ENCODE results near the gene TMEM114.

TMEM114 gene

DNA sequence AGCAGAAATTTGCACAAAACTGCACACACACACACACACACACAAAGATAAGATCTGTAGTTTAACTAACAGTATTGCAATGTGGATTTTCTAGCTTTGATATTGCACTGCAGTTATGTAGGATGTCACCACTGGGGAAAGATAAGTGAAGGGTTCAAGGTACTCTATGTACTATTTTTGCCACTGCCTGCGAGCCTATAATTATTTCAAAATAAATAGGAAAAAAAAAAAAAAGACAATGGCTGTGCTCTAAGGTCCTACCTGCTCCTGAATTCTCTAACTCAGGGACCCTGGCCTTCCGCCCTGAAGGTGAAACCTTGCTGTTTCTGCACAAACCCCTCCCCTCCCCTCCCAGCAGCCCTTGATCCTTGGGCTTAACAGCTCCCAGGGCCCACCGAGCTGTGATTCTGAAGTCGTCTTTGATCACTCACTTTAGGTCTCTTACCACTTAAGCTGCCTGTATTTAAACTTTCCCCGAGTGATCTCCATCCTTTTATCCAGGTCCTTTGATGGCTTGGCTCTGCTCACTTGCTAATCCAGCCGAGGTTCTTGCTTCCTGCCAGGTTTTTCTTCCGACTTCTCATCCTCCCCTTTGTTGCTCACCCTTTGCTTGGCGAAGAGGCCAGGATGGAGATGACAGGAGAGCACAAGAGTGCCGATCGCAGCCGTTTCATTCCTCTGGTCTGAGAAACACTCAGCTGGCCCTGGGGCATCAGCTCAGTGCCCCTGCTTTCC lies 37.7 kb downstream of the TMEM114 start:
- no peak overlapping the region for H3K27ac ChIP-seq
- no peak for DNase-seq (ENCODE audit: low read depth, low spot score)

- DNase-seq (ENCODE audit: low read depth, low spot score): no peak
- H3K27ac ChIP-seq: no peak overlapping the region
These were observed 38.7 kb downstream of the TMEM114 start for GRCh38 chr16:8551388-8552332.

GRCh38 chr16:8550728-8551387 lies 39.5 kb downstream of the TMEM114 start:
- no peak overlapping the region for H3K27ac ChIP-seq
- DNase-seq (ENCODE audit: low read depth, low spot score): no peak

- H3K27ac ChIP-seq: no peak overlapping the region
- no peak for DNase-seq (ENCODE audit: low read depth, low spot score)
These were observed 40.4 kb downstream of the TMEM114 start for GRCh38 chr16:8549843-8550412.

DNA sequence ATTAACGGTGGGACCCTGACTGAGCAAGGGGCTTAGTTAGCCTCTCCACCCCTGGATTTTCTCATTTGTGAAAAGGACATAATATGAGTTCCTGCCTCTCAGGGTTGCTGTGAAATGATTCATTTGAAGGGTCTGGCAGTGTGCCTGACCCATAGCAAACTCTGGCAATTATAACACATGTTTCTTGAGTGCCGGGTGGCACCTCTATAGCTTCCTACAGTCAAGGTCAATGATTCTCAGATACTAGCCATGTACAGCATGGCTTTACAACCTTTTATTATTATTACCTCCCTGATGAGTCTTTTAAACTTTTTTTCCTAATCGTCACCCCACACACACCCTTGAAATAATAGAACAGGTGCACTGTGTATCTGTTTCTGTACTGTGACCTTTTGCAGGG lies 42.1 kb downstream of the TMEM114 start:
- no peak for DNase-seq (ENCODE audit: low read depth, low spot score)
- no peak overlapping the region for H3K27ac ChIP-seq

GRCh38 chr16:8547762-8548161 lies 42.5 kb downstream of the TMEM114 start:
- no peak overlapping the region for H3K27ac ChIP-seq
- no peak for DNase-seq (ENCODE audit: low read depth, low spot score)

DNA sequence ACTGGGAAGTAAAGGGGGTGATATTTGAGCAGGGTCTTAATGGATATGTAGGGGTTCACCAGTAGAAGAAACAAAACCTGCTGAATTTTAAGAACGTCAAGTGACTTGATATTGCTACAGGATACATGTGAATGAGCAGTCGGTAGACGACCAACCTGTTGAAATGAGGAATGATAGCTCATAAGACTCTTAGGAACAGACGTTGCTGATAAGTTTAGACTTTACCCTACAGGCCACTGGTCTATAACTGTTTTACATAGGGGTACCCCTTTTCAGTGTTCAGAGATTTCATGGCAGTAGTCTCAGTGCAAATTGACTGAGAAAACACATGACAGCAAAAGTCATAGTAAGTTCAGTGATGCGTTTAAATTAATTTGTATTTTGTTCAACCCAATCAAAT lies 45.9 kb downstream of the TMEM114 start:
- H3K27ac ChIP-seq: no peak overlapping the region
- DNase-seq (ENCODE audit: low read depth, low spot score): no peak

- DNase-seq (ENCODE audit: low read depth, low spot score): no peak
- H3K27ac ChIP-seq: no peak overlapping the region
These were observed 47.1 kb downstream of the TMEM114 start for GRCh38 chr16:8543258-8543657.

- H3K27ac ChIP-seq: no peak overlapping the region
- DNase-seq (ENCODE audit: low read depth, low spot score): no peak
These were observed 47.9 kb downstream of the TMEM114 start for GRCh38 chr16:8542393-8542792.

GRCh38 chr16:8541868-8542267 lies 48.4 kb downstream of the TMEM114 start:
- H3K27ac ChIP-seq: no peak overlapping the region
- no peak for DNase-seq (ENCODE audit: low read depth, low spot score)

- DNase-seq (ENCODE audit: low read depth, low spot score): no peak
- H3K27ac ChIP-seq: no peak overlapping the region
These were observed 52.5 kb downstream of the TMEM114 start for GRCh38 chr16:8537691-8538342.

DNA sequence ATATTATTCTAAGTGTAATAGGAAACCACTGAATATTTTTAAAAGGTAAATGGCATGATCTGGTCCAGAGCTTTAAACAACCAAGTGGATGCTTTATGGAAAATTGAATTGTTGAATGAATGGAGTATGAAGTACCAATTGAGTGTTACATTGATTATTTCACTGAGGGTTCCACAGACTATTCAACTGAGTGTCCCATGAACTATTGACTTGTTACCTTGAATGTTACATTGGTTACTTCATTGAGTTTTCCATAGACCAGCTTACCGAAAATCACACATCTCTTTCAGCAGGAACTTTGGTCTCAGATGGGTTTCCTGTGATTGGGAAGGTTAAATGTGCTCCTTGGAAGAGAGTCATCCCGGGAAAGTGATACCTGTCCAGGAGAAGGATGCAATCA lies 56.8 kb downstream of the TMEM114 start:
- no peak for DNase-seq (ENCODE audit: low read depth, low spot score)
- no peak overlapping the region for H3K27ac ChIP-seq

DNA sequence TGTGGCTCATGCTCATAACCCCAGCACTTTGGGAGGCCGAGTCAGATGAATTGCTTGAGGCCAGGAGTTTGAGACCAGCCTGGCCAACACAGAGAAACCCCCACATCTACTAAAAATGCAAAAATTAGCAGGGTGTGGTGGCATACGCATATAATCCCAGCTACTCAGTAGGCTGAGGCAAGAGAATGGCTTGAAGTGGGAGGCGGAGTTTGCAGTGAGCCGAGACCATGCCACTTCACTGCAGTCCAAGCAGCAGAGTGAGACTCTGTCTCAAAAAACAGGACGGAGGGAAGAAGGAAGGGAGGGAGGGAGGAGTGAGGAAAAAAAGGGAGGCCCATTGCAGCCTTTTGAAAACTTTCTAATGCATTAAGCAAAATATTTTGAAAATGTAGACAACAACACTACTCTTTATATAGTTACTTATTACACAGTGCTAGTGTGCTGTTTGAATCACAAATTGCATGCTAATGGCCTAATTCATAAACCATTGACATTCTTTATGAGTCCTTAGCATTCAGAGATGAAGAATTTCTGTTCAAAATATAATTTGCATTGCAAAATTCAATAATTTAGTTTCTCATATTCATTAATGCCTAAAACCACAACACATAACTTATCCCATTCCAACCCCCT lies 59.4 kb downstream of the TMEM114 start:
- no peak for DNase-seq (ENCODE audit: low read depth, low spot score)
- no peak overlapping the region for H3K27ac ChIP-seq

GRCh38 chr16:8528471-8528870 lies 61.8 kb downstream of the TMEM114 start:
- no peak for DNase-seq (ENCODE audit: low read depth, low spot score)
- H3K27ac ChIP-seq: no peak overlapping the region

DNA sequence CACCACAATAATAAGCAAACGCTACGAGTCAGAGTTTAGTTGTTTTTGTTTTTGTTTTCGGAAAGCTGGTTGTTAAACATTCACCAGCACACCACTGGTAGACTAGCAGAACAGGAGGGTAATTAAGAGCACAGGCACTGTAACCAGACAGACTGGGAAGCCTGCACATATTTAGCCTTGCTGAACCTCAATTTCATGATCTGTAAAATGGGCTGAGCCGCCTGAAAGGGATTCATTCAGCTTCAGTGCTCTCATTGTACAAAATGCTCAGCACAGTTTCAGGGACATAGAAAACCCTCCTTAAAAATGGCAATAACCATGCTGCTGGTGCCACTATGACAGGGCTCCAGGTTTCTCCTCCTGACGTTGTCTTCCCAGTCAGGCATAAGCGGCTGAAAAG lies 66.4 kb downstream of the TMEM114 start:
- H3K27ac ChIP-seq: no peak overlapping the region
- no peak for DNase-seq (ENCODE audit: low read depth, low spot score)

- H3K27ac ChIP-seq: no peak overlapping the region
- DNase-seq (ENCODE audit: low read depth, low spot score): no peak
These were observed 67.6 kb downstream of the TMEM114 start for GRCh38 chr16:8522757-8523156.

DNA sequence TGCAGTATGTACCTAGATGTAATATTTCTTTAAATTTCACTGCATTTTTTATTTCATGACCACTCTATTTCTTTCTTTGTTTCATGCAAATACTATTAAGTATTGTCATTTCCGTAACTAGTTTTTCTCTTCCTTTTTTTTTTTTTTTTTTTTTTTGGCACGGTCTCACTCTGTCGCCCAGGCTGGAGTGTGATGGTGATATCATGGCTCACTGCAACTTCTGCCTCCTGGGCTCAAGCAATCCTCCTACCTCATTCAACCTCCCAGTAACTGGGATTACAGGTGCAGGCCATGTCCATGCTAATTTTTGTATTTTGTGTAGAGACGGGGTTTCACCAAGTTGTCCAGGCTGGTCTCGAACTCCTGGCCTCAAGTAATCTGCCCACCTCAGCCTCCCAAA lies 70.7 kb downstream of the TMEM114 start:
- no peak overlapping the region for H3K27ac ChIP-seq
- DNase-seq (ENCODE audit: low read depth, low spot score): no peak
